ENCODE measurements around the gene PLEKHA5.
"Not testable (repeated sequence)": the region's sequence is repeated elsewhere in the genome, so short reads cannot be mapped to it uniquely, and the experiment has no call there.

Gene PLEKHA5

GRCh38 chr12:19288603-19289244, 159.2 kb downstream of the PLEKHA5 start:
- DNase-seq (no peak), ATAC-seq (replicated peaks) (peak; percentile 45 to 53)
- no peaks in the 10 kb centered on the region for H3K4me1 Mint-ChIP-seq

GRCh38 chr12:19298836-19299605, 169.5 kb downstream of the PLEKHA5 start:
- Mint-ChIP-seq H3K36me3 (no peaks in the 10 kb centered on the region), H3K27ac (no peak overlapping the region), H3K9me3 (no peaks in the 10 kb centered on the region), H3K4me3 (no peak overlapping the region), H3K27me3 (no peaks in the 10 kb centered on the region), H3K4me1 (peaks cover 4 to 8% of the 10 kb centered on the region in 2 donors)
- ATAC-seq (replicated peaks) (no peak), DNase-seq (no peak)

More at GRCh38 chr12:19288603-19289244, 159.2 kb downstream of the PLEKHA5 start:
- Mint-ChIP-seq H3K4me3 (no peak overlapping the region), H3K27me3 (no peaks in the 10 kb centered on the region), H3K27ac (no peak overlapping the region), H3K36me3 (peaks cover 0 to 2% of the 10 kb centered on the region in 2 donors), H3K9me3 (no peaks in the 10 kb centered on the region)

GRCh38 chr12:19299765-19300164, 170.2 kb downstream of the PLEKHA5 start:
- Mint-ChIP-seq H3K36me3 (no peaks in the 10 kb centered on the region), H3K27me3 (no peaks in the 10 kb centered on the region), H3K4me1 (peaks cover 4 to 8% of the 10 kb centered on the region in 2 donors), H3K9me3 (no peaks in the 10 kb centered on the region), H3K4me3 (no peak overlapping the region), H3K27ac (no peak overlapping the region)
- DNase-seq (no peak), ATAC-seq (replicated peaks) (no peak)

GRCh38 chr12:19301223-19301622, 171.7 kb downstream of the PLEKHA5 start:
- Mint-ChIP-seq H3K4me3 (no peak overlapping the region), H3K9me3 (no peaks in the 10 kb centered on the region), H3K27ac (no peak overlapping the region), H3K36me3 (no peaks in the 10 kb centered on the region), H3K27me3 (no peaks in the 10 kb centered on the region), H3K4me1 (peaks cover 4 to 8% of the 10 kb centered on the region in 2 donors)
- no peak for DNase-seq
- no peak for ATAC-seq (replicated peaks)

GRCh38 chr12:19301688-19302087, 172.2 kb downstream of the PLEKHA5 start:
- DNase-seq (no peak), ATAC-seq (replicated peaks) (peak; percentile 38 to 53)
- H3K4me3 Mint-ChIP-seq, result peak overlapping the region in 1 of 2 donors; percentile 14
- H3K27me3 Mint-ChIP-seq, result no peaks in the 10 kb centered on the region
- H3K36me3 Mint-ChIP-seq, result no peaks in the 10 kb centered on the region
- no peak overlapping the region for H3K27ac Mint-ChIP-seq
- peaks cover 0 to 2% of the 10 kb centered on the region in 2 donors for H3K9me3 Mint-ChIP-seq
- peaks cover 4 to 8% of the 10 kb centered on the region in 2 donors for H3K4me1 Mint-ChIP-seq

GRCh38 chr12:19302100-19302640, 172.6 kb downstream of the PLEKHA5 start:
- Mint-ChIP-seq H3K27me3 (no peaks in the 10 kb centered on the region), H3K36me3 (no peaks in the 10 kb centered on the region), H3K4me1 (peaks cover 4 to 8% of the 10 kb centered on the region in 2 donors), H3K9me3 (peaks cover 0 to 2% of the 10 kb centered on the region in 2 donors), H3K4me3 (peak overlapping the region in 1 of 2 donors; percentile 14), H3K27ac (peak overlapping the region; percentile 5)
- ATAC-seq (replicated peaks) (peak; percentile 78 to 89), DNase-seq (peak; percentile 4)

GRCh38 chr12:19303496-19303895, 174.0 kb downstream of the PLEKHA5 start:
- no peak overlapping the region for H3K27ac Mint-ChIP-seq
- peaks cover 0 to 2% of the 10 kb centered on the region in 2 donors for H3K9me3 Mint-ChIP-seq
- H3K4me3 Mint-ChIP-seq, result no peak overlapping the region
- ATAC-seq (replicated peaks) (no peak), DNase-seq (no peak)
- peaks cover 4 to 8% of the 10 kb centered on the region in 2 donors for H3K4me1 Mint-ChIP-seq
- H3K27me3 Mint-ChIP-seq, result no peaks in the 10 kb centered on the region
- no peaks in the 10 kb centered on the region for H3K36me3 Mint-ChIP-seq

GRCh38 chr12:19304149-19304750, 174.7 kb downstream of the PLEKHA5 start:
- H3K4me3 Mint-ChIP-seq, result no peak overlapping the region
- H3K27me3 Mint-ChIP-seq, result no peaks in the 10 kb centered on the region
- H3K9me3 Mint-ChIP-seq, result peaks cover 0 to 2% of the 10 kb centered on the region in 2 donors
- no peak for ATAC-seq (replicated peaks)
- H3K36me3 Mint-ChIP-seq, result no peaks in the 10 kb centered on the region
- no peak for DNase-seq
- H3K4me1 Mint-ChIP-seq, result peaks cover 4 to 8% of the 10 kb centered on the region in 2 donors
- H3K27ac Mint-ChIP-seq, result no peak overlapping the region

GRCh38 chr12:19305621-19306020, 176.1 kb downstream of the PLEKHA5 start:
- not testable (repeated sequence) for DNase-seq; H3K4me3 Mint-ChIP-seq; H3K36me3 Mint-ChIP-seq; H3K27ac Mint-ChIP-seq; H3K27me3 Mint-ChIP-seq; H3K4me1 Mint-ChIP-seq; ATAC-seq (replicated peaks); H3K9me3 Mint-ChIP-seq

GRCh38 chr12:19306366-19306765, 176.8 kb downstream of the PLEKHA5 start:
- H3K4me1 Mint-ChIP-seq, result peaks cover 4 to 8% of the 10 kb centered on the region in 2 donors
- no peaks in the 10 kb centered on the region for H3K27me3 Mint-ChIP-seq
- ATAC-seq (replicated peaks), result no peak
- DNase-seq, result no peak
- no peak overlapping the region for H3K4me3 Mint-ChIP-seq
- H3K36me3 Mint-ChIP-seq, result no peaks in the 10 kb centered on the region
- H3K9me3 Mint-ChIP-seq, result peaks cover 0 to 2% of the 10 kb centered on the region in 2 donors
- peak overlapping the region; percentile 42 for H3K27ac Mint-ChIP-seq

GRCh38 chr12:19307451-19307850, 177.9 kb downstream of the PLEKHA5 start:
- Mint-ChIP-seq H3K4me1 (no peaks in the 10 kb centered on the region), H3K36me3 (no peaks in the 10 kb centered on the region), H3K27me3 (no peaks in the 10 kb centered on the region), H3K27ac (no peak overlapping the region), H3K4me3 (no peak overlapping the region), H3K9me3 (peaks cover 0 to 2% of the 10 kb centered on the region in 2 donors)
- no peak for DNase-seq
- ATAC-seq (replicated peaks), result no peak

GRCh38 chr12:19311165-19311564, 181.6 kb downstream of the PLEKHA5 start:
- Mint-ChIP-seq H3K27me3 (no peaks in the 10 kb centered on the region), H3K9me3 (peaks cover 0 to 2% of the 10 kb centered on the region in 2 donors), H3K27ac (no peak overlapping the region)

GRCh38 chr12:19312637-19313036, 183.1 kb downstream of the PLEKHA5 start:
- Mint-ChIP-seq H3K4me1 (no peaks in the 10 kb centered on the region), H3K9me3 (no peaks in the 10 kb centered on the region), H3K4me3 (no peak overlapping the region)

More at GRCh38 chr12:19311165-19311564, 181.6 kb downstream of the PLEKHA5 start:
- H3K4me1 Mint-ChIP-seq, result no peaks in the 10 kb centered on the region
- DNase-seq (no peak), ATAC-seq (replicated peaks) (no peak)
- no peak overlapping the region for H3K4me3 Mint-ChIP-seq
- no peaks in the 10 kb centered on the region for H3K36me3 Mint-ChIP-seq

GRCh38 chr12:19316425-19316824, 186.9 kb downstream of the PLEKHA5 start:
- no peak overlapping the region for H3K27ac Mint-ChIP-seq
- no peaks in the 10 kb centered on the region for H3K27me3 Mint-ChIP-seq
- ATAC-seq (replicated peaks), result peak; percentile 69 to 70
- no peak for DNase-seq
- no peaks in the 10 kb centered on the region for H3K36me3 Mint-ChIP-seq
- H3K9me3 Mint-ChIP-seq, result no peaks in the 10 kb centered on the region
- H3K4me1 Mint-ChIP-seq, result no peaks in the 10 kb centered on the region
- no peak overlapping the region for H3K4me3 Mint-ChIP-seq

More at GRCh38 chr12:19312637-19313036, 183.1 kb downstream of the PLEKHA5 start:
- ATAC-seq (replicated peaks), result no peak
- Mint-ChIP-seq H3K36me3 (no peaks in the 10 kb centered on the region), H3K27me3 (no peaks in the 10 kb centered on the region), H3K27ac (no peak overlapping the region)
- no peak for DNase-seq
